Measurements from ENCODE around the gene OPN4.

Gene OPN4

DNA sequence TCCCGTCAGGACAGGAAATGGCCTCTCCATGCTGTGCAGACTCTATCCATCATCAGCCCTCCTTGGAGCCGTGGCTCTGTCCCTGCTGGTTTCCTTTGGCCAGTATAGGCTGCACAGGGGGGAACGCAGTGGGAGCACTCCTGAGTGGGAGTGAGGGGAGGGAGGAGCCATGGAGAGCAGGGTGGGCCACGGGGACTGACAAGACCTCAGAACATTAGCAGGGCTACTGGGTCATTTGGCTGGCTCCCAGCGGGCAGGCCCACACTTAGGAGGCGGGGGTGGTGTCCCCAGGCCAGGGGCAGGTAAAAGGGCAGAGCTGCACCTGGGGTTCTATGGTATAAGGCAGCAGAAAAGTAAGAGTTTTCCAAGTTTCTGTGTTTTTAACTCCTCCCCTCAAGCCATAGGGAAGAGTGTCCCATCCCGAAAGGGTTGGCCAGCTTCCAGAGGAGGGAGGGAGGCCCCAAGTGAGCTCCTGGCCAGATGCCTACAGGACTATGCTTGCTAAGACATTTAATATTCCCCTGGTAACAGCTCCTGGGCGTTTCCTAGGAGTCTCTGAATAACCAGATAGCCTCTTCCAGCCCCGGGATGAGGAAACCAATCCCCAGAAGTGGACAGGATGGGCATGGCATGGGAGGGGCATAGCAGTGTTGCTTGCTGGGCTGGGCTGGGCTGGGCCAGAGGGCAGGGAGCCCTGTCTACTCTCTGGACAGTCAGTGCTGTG lies 5.5 kb upstream of the OPN4 start:
- Histone ChIP-seq H3K4me1 (ENCODE audit: control insufficient read depth, insufficient read depth, low read length) (peaks cover 34% of the 10 kb centered on the region), H3K9ac (ENCODE audit: low read length) (peak overlapping the region; percentile 29), H3K27me3 (replicated peaks; ENCODE audit: control insufficient read depth, insufficient read depth, low read length) (peaks cover 13% of the 10 kb centered on the region), H3K36me3 (ENCODE audit: control insufficient read depth, insufficient read depth, low read length, severe bottlenecking) (no peaks in the 10 kb centered on the region), H3K4me3 (ENCODE audit: low read length) (no peak overlapping the region), H3K9me3 (ENCODE audit: control insufficient read depth, low read length) (no peaks in the 10 kb centered on the region)
- DNase-seq (ENCODE audit: low read depth): peak; percentile 91

DNA sequence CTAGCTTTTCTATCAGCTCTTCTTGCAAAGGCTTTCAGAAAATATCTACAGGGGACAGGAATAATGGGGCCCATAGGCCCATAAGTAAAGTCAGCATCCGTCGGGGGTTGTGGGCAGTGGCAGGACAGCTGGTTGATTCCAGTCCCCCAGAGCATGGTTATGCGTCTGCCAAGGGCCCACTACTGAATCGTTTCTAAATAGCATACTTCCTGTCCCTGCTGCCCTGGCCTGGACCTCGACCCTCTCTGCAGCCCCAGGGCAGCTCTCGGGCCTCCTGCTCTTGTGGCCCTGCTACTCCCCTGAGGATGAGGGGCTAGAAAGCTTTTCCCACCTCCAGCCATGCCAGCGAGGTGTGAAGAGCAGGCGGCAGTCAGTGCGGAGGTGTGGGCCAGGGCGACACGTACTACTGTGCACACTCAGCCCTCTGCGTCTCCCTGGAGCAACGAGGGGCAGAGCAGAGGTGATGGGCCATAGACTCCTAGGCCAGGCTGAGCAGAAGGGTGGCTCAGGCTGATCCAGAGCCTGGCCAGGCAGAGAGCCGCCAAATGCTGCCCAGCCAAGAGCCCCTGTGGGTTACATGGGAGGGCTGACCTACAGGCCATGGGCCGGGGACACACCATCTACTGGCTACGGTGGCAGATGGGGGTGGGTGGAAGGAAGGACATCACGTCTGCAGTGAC lies 4.7 kb upstream of the OPN4 start:
- H3K4me1 ChIP-seq (ENCODE audit: control insufficient read depth, insufficient read depth, low read length): peaks cover 27% of the 10 kb centered on the region
- H3K9me3 ChIP-seq (ENCODE audit: control insufficient read depth, low read length): no peaks in the 10 kb centered on the region
- H3K27me3 ChIP-seq (replicated peaks; ENCODE audit: control insufficient read depth, insufficient read depth, low read length): peaks cover 13% of the 10 kb centered on the region
- no peak overlapping the region for H3K4me3 ChIP-seq (ENCODE audit: low read length)
- H3K36me3 ChIP-seq (ENCODE audit: control insufficient read depth, insufficient read depth, low read length, severe bottlenecking): no peaks in the 10 kb centered on the region
- H3K9ac ChIP-seq (ENCODE audit: low read length): peak overlapping the region; percentile 29
- DNase-seq (ENCODE audit: low read depth): no peak

DNA sequence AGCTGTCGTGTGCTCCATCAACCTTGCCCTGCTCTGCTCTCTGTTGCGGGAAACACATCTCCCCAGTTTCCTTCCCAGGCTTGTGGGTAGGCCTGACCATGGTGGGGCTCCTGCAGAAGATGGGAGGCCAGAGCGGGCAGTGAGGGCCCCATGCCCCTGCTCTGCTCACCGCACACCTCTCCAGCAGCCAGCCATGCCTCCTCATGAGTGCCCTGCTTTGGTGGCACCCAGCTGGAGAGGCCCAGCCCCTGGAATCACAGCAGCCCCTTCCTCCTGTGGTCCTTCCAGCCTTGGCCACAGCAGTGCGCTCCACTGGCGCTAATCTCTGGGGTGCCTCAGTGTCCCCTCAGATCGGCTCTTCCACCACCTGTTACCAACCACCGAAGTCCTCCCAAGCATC lies 4.2 kb upstream of the OPN4 start:
- Histone ChIP-seq H3K27me3 (replicated peaks; ENCODE audit: control insufficient read depth, insufficient read depth, low read length) (peaks cover 13% of the 10 kb centered on the region), H3K4me1 (ENCODE audit: control insufficient read depth, insufficient read depth, low read length) (peaks cover 23% of the 10 kb centered on the region), H3K9ac (ENCODE audit: low read length) (no peak overlapping the region), H3K9me3 (ENCODE audit: control insufficient read depth, low read length) (no peaks in the 10 kb centered on the region), H3K4me3 (ENCODE audit: low read length) (no peak overlapping the region), H3K36me3 (ENCODE audit: control insufficient read depth, insufficient read depth, low read length, severe bottlenecking) (no peaks in the 10 kb centered on the region)
- DNase-seq (ENCODE audit: low read depth): no peak

DNA sequence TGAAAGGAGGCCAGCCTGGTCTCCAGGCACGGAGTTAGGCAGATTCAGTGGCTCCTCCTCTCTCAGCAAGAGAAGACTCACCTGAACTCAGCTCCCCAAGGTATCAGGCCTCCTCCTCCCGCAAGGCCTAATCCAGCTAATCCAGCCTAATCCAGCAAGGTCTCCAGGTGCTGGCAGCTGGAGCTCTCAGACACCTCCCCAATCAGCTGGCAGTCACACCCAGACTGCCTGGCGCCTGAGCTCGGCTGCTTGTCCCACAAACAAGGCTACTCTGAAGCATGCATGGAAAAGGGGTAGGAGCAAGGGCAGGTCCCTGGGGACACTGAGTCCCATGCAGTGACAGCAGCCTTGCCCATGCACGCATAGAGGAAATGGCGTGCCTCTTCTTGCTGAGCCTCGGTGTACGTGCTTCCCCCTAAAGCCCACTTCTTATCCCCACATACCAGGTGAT lies 3.3 kb upstream of the OPN4 start:
- Histone ChIP-seq H3K27me3 (replicated peaks; ENCODE audit: control insufficient read depth, insufficient read depth, low read length) (peaks cover 15% of the 10 kb centered on the region), H3K9ac (ENCODE audit: low read length) (no peak overlapping the region), H3K9me3 (ENCODE audit: control insufficient read depth, low read length) (no peaks in the 10 kb centered on the region), H3K4me3 (ENCODE audit: low read length) (no peak overlapping the region), H3K4me1 (ENCODE audit: control insufficient read depth, insufficient read depth, low read length) (peaks cover 23% of the 10 kb centered on the region), H3K36me3 (ENCODE audit: control insufficient read depth, insufficient read depth, low read length, severe bottlenecking) (no peaks in the 10 kb centered on the region)
- no peak for DNase-seq (ENCODE audit: low read depth)

DNA sequence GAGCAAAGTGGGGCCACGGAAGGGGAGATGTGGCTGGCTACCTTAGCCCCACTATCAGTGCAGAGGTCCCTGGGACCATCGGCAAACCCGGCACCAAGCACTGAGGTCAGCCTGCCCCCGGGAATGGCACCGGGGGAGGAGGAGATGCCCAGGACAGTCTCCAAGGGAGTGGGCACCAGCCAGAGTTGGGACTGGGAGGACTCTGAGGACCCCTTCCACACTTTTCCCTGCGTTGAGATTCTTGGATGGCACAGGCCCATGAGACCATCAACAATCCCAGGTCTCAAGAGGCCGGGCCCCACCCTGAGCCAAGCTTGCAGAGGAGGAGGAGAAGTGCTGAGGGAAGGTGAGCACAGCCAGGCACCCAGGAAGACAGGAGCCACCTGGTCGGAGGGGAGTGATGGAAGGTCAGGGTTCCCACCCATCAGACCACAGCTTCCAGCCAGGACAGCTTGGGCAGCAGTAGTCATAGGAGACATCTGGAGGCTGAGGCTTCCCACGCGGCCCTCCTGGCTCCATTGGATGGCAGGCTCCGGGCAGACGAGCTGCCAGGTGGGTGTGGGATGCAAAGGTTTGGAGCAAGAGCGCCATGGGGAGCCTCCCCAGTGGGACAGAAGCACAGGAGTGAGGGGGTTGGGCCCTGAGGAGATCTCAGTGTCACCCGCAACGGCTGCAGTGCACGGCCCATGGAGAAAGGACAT lies 2.6 kb upstream of the OPN4 start:
- no peak overlapping the region for H3K9ac ChIP-seq (ENCODE audit: low read length)
- no peak for DNase-seq (ENCODE audit: low read depth)
- H3K27me3 ChIP-seq (replicated peaks; ENCODE audit: control insufficient read depth, insufficient read depth, low read length): peaks cover 16% of the 10 kb centered on the region
- no peak overlapping the region for H3K4me3 ChIP-seq (ENCODE audit: low read length)
- H3K9me3 ChIP-seq (ENCODE audit: control insufficient read depth, low read length): no peaks in the 10 kb centered on the region
- peaks cover 23% of the 10 kb centered on the region for H3K4me1 ChIP-seq (ENCODE audit: control insufficient read depth, insufficient read depth, low read length)
- H3K36me3 ChIP-seq (ENCODE audit: control insufficient read depth, insufficient read depth, low read length, severe bottlenecking): no peaks in the 10 kb centered on the region

DNA sequence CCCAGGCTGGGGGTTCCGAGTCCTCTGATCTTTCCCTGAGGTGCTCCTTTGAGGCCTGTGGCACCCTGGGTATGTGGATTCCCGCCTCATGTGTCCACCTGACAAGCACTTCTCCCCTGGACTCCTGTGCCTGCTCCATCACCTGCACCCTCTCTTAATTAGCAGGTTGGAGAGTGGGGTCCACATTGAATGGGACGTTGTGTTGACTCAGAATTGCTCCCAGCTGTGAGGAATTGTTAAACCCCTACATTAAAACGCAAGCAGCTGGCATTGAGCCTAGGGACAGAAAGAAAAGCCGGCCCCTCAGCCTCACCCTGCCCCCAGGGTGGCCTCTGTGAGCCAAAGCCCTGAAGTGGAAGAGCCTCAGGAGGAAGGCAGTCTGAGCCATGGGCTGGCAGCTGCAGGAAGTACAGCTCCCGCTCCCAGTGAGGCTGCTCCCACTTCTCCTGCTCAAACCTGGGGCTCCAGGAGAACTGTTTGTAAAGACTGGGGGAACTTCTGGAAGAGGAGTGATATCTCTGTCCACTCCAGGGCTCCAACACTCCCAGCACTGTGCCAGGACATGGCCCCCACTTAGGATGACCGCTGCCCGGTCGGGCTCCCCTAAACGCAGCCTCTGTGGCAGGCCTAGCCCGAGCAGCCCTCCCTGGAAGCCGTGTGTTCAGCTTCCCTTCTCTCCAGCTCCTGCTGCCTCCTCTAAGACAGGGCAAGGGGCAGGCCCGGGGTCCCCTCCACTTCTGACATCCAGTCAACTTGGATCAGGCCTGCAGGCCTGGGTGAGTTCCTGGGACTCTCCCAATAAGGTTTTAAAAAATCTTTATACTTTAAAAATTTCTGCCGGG lies 1.8 kb upstream of the OPN4 start:
- Histone ChIP-seq H3K36me3 (ENCODE audit: control insufficient read depth, insufficient read depth, low read length, severe bottlenecking) (no peaks in the 10 kb centered on the region), H3K4me1 (ENCODE audit: control insufficient read depth, insufficient read depth, low read length) (peaks cover 23% of the 10 kb centered on the region), H3K4me3 (ENCODE audit: low read length) (no peak overlapping the region), H3K9me3 (ENCODE audit: control insufficient read depth, low read length) (no peaks in the 10 kb centered on the region), H3K9ac (ENCODE audit: low read length) (no peak overlapping the region), H3K27me3 (replicated peaks; ENCODE audit: control insufficient read depth, insufficient read depth, low read length) (peaks cover 16% of the 10 kb centered on the region)
- DNase-seq (ENCODE audit: low read depth): peak; percentile 30

DNA sequence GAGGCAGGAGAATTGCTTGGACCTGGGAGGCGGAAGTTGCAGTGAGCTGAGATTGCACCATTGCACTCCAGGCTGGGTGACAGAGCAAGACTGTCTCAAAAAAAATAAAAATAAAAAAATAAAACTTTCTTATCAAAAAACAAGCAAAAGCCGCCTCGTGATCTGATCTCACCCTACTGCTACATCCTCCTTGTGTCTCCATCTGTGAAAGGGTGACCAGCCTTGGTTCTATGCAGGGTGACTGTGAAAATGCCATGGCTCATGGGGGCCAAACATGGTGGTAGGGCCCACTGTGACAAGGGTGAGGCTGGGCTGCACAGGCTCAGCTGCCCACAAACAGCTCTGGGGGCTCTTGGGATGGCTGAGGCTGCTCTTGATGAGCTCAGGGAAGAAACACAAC lies 968 bp upstream of the OPN4 start:
- DNase-seq (ENCODE audit: low read depth): no peak
- H3K9ac ChIP-seq (ENCODE audit: low read length): no peak overlapping the region
- H3K27me3 ChIP-seq (replicated peaks; ENCODE audit: control insufficient read depth, insufficient read depth, low read length): peaks cover 16% of the 10 kb centered on the region
- H3K4me1 ChIP-seq (ENCODE audit: control insufficient read depth, insufficient read depth, low read length): peaks cover 15% of the 10 kb centered on the region
- no peaks in the 10 kb centered on the region for H3K9me3 ChIP-seq (ENCODE audit: control insufficient read depth, low read length)
- H3K4me3 ChIP-seq (ENCODE audit: low read length): no peak overlapping the region
- H3K36me3 ChIP-seq (ENCODE audit: control insufficient read depth, insufficient read depth, low read length, severe bottlenecking): no peaks in the 10 kb centered on the region

DNA sequence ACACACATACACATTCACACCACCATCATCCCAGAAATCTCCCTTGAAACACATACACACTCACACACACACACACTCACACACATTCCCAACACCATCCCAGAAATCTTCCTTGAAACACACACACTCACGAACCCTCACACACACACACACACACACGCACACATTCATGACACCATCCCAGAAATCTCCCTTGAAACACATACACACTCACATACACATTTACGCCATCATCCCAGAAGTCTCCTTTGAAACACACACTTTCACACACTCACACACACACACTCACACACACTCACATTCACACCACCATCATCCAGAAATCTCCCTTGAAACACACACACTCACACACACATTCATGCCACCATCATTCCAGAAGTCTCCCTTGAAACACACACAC lies 360 bp upstream of the OPN4 start:
- Histone ChIP-seq H3K9me3 (ENCODE audit: control insufficient read depth, low read length) (no peaks in the 10 kb centered on the region), H3K9ac (ENCODE audit: low read length) (no peak overlapping the region), H3K4me1 (ENCODE audit: control insufficient read depth, insufficient read depth, low read length) (peaks cover 9% of the 10 kb centered on the region), H3K27me3 (replicated peaks; ENCODE audit: control insufficient read depth, insufficient read depth, low read length) (peaks cover 16% of the 10 kb centered on the region), H3K4me3 (ENCODE audit: low read length) (no peak overlapping the region), H3K36me3 (ENCODE audit: control insufficient read depth, insufficient read depth, low read length, severe bottlenecking) (no peaks in the 10 kb centered on the region)
- no peak for DNase-seq (ENCODE audit: low read depth)

DNA sequence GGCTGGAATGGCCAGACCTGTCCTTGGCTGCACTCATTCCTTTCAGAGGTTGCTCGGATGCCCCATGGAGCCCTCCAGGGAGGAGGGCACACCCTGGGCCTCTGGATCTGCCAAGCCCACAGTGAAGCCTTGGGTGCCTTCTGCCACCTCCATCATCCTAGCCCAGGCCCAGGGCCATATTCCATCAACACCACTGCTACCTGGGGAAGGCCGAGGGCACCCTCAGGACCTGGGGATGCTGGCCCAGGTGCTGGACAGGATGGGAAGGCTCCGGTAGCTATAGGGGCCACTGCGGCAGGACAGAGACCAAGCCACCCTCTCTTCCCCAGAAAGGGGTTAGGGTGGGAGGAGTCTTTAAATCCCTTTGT lies 810 bp downstream of the OPN4 start:
- no peak overlapping the region for H3K9ac ChIP-seq (ENCODE audit: low read length)
- peaks cover 21% of the 10 kb centered on the region for H3K27me3 ChIP-seq (replicated peaks; ENCODE audit: control insufficient read depth, insufficient read depth, low read length)
- no peaks in the 10 kb centered on the region for H3K9me3 ChIP-seq (ENCODE audit: control insufficient read depth, low read length)
- H3K36me3 ChIP-seq (ENCODE audit: control insufficient read depth, insufficient read depth, low read length, severe bottlenecking): no peaks in the 10 kb centered on the region
- no peak for DNase-seq (ENCODE audit: low read depth)
- H3K4me1 ChIP-seq (ENCODE audit: control insufficient read depth, insufficient read depth, low read length): no peaks in the 10 kb centered on the region
- no peak overlapping the region for H3K4me3 ChIP-seq (ENCODE audit: low read length)

DNA sequence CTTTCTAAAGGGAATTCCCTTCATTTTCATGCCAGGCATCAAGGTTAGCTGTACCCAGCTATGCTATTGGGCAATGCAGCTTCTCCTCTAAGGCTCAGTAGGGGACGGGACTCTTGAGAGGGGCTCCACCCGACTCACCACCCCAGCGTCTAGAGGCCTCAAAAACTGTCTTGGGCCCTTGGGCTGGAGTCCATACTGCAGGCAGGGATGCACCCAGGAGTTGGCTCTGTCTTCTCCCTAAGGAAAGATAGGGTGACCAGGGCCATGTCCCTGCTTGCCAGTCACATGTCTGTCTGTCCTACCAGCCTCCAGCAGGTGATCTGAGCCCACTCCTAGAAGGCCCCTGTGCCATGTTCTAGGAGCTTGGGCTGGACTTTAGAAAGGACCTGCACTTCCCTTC lies 1.2 kb downstream of the OPN4 start:
- H3K27me3 ChIP-seq (replicated peaks; ENCODE audit: control insufficient read depth, insufficient read depth, low read length): peaks cover 21% of the 10 kb centered on the region

DNA sequence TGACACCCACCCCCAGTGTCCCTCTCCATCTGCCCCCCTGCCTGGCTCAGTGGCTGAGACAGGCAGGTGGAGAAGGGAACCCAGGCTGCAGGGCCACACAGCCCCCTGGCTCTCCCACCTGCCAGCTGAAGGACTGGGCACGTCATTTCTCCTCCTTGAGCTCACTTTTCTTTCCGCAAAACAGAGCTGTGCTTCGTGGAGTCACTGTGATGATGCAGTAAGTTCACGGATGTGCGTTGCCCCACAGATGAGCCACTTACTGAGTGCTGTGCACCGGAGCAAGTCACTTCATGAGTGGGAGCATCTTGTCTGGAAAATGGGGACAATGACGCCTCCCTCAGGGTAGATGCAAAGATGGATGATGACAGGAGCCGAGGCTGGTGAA lies 2.7 kb downstream of the OPN4 start:
- H3K4me1 ChIP-seq (ENCODE audit: control insufficient read depth, insufficient read depth, low read length): no peaks in the 10 kb centered on the region
- no peak for DNase-seq (ENCODE audit: low read depth)
- H3K9ac ChIP-seq (ENCODE audit: low read length): no peak overlapping the region
- H3K27me3 ChIP-seq (replicated peaks; ENCODE audit: control insufficient read depth, insufficient read depth, low read length): peaks cover 14% of the 10 kb centered on the region
- H3K4me3 ChIP-seq (ENCODE audit: low read length): no peak overlapping the region
- no peaks in the 10 kb centered on the region for H3K36me3 ChIP-seq (ENCODE audit: control insufficient read depth, insufficient read depth, low read length, severe bottlenecking)
- no peaks in the 10 kb centered on the region for H3K9me3 ChIP-seq (ENCODE audit: control insufficient read depth, low read length)

More for the DNA sequence above, 1.2 kb downstream of the OPN4 start:
- no peak for DNase-seq (ENCODE audit: low read depth)
- no peaks in the 10 kb centered on the region for H3K9me3 ChIP-seq (ENCODE audit: control insufficient read depth, low read length)
- H3K36me3 ChIP-seq (ENCODE audit: control insufficient read depth, insufficient read depth, low read length, severe bottlenecking): no peaks in the 10 kb centered on the region
- no peak overlapping the region for H3K4me3 ChIP-seq (ENCODE audit: low read length)
- H3K9ac ChIP-seq (ENCODE audit: low read length): no peak overlapping the region
- H3K4me1 ChIP-seq (ENCODE audit: control insufficient read depth, insufficient read depth, low read length): no peaks in the 10 kb centered on the region
